NCI-H1105 (cell line): ENCODE measurements around the gene GPR162.
"Not testable (repeated sequence)": the region's sequence is repeated elsewhere in the genome, so short reads cannot be mapped to it uniquely, and the experiment has no call there.

ENCODE experiments used
- DNase-seq: peaks from one replicate; lab custom pipeline; 2025; lab: John Stamatoyannopoulos, UW

GPR162 gene

DNA sequence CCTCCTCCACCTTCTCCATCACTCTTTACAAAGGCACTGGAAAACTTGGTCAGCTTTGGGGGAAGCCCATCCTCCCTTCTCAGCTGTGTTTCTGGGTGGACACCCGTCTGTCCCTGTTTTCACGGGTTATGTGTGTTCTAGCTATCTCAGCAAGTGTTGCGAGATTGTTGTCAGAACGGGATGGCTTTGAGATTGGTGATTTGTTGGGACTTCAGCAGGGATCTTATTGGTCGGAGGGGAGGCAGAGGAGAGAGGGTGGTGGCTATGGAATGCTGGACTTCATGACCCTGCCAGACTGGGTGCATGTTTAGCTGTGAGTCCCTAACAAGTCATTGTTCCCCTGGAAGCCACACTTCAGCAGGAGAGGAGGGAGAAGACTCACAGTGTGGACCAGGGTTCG, 32.4 kb downstream of the GPR162 start:
- no peak for DNase-seq

DNA sequence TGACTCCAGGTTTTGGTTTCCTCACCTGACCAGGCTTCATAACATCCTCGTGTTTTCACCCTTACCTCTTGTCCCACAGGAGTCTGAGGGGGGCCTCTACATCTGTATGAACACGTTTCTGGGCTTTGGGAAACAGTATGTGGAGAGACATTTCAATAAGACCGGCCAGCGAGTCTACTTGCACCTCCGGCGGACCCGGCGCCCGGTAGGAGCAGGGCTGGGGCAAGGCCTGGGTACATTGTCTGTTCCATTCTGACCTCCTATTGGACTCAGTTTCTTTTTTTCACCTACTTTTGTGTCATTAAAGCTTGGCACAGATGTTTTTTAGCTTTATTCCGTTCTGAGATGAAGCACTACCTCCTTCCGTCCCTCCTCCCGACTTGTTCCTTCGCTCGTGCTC, 33.7 kb downstream of the GPR162 start:
- DNase-seq = no peak

DNA sequence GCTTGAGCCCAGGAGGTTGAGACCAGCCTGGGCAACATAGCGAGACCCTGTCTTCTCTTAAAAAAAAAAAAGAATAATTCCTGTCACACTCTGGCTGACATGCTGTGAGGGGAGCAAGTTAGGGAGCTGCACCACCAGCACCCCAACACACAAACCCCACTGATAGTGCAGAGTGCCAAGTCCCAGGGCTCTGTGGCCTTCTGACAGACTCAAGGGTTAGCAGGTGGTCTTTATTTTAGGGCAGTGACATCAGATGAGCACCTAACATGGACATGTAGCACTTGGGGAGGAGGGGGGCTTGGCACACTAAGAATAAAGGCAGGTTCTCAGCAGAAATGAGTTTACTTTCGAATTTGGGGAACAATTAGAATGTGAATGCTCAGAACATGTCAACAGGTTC, 37.2 kb downstream of the GPR162 start:
- DNase-seq = no peak

DNA sequence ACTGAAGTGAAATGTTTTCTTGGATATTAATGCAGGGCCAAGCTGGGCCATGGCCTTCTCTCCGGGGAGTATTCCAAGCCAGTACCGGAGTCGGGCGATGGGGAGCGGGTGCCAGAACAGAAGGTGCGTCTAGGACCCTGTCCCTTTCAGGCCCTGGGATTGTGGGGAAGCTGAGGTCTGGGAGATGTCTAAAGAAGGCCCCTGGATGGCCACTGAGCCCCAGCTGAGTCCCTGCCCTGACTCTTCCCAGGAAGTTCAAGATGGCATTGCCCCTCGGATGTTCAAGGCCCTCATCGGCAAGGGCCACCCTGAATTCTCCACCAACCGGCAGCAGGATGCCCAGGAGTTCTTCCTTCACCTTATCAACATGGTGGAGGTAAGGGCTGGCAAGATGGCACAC, 38.5 kb downstream of the GPR162 start:
- no peak for DNase-seq

DNA sequence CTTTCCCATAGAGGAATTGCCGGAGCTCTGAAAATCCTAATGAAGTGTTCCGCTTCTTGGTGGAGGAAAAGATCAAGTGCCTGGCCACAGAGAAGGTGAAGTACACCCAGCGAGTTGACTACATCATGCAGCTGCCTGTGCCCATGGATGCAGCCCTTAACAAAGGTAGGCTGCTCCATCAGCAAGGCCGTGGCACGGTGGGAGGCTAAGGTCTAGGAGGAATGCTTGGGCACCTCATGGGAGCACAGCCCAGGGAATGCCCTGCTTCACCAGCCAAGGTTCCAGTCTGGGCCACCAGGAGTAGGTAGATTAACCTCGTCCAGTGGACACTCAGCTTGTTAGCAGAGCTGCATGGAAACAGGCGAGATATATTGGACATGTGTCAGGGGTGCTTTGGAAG, 39.3 kb downstream of the GPR162 start:
- DNase-seq = no peak

DNA sequence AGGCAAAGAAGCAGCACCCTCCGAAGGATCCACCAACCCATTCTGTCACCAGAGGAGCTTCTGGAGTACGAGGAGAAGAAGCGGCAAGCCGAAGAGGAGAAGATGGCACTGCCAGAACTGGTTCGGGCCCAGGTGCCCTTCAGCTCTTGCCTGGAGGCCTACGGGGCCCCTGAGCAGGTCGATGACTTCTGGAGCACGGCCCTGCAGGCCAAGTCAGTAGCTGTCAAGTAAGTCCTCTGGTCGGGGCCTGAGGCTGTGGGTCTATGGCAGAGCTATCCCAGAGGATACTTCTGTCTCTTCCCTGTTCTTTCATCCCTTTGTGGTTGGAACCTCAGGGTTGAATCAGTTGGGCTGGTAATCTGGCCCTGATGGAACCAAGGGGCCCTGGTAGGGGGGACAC, 39.8 kb downstream of the GPR162 start:
- no peak for DNase-seq

DNA sequence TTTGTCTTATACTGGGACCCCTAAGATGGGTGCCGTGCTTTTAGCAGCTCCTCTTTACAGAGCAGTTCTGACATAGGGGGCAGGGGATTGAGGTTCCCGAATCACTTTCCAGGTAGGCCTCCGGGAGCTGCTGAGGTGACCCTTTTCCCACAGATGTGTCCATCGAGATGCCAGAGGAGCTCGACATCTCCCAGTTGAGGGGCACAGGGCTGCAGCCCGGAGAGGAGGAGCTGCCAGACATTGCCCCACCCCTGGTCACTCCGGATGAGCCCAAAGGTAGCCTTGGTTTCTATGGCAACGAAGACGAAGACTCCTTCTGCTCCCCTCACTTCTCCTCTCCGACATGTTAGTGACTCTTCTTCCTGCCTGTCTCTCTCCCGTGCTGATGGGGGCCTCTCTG, 41.4 kb downstream of the GPR162 start:
- DNase-seq = no peak

DNA sequence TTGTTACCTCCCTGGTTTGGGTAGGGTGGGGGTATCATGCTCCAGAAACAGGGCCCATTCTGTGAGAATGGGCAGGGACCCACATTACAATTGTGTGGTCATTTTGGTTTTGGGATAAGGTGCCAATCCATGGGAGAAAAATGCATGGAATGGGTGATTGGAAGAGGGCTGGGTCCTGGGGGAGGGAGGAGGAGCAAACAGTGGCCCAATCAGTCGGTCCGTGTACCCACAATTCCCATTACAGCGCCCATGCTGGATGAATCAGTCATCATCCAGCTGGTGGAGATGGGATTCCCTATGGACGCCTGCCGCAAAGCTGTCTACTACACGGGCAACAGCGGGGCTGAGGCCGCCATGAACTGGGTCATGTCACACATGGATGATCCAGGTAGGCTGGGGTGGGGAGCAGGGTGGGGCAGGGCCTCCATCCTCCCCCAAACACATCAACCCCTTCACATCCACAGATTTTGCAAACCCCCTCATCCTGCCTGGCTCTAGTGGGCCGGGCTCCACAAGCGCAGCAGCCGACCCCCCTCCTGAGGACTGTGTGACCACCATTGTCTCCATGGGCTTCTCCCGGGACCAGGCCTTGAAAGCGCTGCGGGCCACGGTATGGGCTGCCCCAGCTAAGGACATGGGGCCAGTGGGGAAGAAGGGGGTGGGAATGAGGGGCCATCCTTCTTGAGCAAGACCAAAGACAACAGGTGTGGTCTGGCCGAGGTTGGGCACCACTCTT, 42.1 kb downstream of the GPR162 start:
- no peak for DNase-seq

DNA sequence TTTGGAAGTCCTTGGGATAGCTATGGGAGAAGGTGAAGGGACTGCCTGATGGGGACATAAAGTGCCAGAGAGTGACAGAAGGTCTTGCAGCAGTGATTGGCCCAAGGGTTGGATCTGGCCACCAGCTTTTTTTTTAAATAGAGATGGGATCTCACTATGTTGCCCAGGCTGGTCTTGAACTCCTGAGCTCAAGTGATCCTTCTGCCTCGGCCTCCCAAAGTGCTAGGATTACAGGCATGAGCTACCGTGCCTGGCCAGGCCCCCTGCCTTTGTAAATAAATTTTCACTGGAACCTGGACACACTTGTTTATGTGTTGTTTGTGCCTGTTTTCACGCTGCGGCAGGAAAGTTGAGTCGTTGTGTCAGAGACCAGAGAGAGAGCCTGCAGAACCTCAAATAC, 43.7 kb downstream of the GPR162 start:
- not testable (repeated sequence) for DNase-seq

DNA sequence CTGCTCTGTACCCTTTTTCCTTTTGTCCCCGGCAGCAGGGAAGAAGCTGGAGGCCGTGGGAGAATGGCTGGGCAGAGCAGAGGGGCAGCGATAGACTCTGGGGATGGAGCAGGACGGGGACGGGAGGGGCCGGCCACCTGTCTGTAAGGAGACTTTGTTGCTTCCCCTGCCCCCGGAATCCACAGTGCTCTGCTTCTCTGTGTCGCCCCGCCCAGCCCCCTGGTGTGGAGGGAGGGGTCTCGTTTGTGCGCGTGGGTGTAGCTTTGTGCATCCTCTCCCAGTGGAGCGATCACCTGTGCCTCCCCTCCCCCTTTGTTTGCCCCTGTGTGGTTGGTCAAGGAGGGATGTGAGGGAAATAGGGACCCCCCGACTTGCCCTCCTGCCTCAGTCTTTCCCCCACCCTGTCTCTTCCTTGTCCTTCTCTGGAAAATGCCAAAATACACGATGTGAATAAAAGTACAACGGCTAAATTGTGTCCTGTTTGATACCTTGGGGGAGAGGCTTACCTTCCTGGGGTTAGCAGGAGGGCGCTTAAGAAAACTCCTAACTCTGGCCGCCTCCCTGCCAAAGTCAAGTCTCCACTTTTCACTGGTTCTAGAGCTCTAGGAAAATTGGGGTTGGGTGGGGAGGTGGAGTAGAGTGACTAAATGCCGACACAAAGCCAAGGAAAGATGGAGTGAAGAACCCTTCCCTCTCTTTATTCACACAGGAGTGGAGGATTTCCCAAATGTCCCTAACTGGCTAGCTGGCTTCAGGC, 44.7 kb downstream of the GPR162 start:
- no peak for DNase-seq

DNA sequence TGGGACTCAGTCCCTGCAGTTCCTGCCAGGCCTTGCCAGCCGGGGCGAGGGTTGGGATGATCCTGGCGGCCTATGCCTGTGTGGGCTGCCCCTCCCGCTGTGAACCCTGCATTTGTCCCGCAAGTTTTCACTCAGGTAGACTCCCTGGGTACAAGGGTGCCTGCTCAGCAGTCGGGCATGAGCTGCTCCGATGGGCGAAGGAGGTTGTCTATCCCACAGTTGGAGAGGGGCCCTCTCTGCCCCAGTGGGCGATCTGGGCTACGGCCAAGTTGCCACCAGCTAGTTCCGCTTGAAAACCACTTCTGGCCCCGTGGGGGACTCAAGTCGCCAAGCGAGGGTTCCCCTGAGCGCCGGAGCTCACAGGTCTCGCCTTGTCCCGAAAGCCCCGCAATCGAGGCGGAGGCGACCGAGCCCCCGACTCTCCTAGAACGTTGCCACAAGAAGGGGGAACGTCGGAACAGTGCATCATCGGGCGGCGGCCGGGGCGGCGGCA, 45.3 kb downstream of the GPR162 start:
- no peak for DNase-seq

DNA sequence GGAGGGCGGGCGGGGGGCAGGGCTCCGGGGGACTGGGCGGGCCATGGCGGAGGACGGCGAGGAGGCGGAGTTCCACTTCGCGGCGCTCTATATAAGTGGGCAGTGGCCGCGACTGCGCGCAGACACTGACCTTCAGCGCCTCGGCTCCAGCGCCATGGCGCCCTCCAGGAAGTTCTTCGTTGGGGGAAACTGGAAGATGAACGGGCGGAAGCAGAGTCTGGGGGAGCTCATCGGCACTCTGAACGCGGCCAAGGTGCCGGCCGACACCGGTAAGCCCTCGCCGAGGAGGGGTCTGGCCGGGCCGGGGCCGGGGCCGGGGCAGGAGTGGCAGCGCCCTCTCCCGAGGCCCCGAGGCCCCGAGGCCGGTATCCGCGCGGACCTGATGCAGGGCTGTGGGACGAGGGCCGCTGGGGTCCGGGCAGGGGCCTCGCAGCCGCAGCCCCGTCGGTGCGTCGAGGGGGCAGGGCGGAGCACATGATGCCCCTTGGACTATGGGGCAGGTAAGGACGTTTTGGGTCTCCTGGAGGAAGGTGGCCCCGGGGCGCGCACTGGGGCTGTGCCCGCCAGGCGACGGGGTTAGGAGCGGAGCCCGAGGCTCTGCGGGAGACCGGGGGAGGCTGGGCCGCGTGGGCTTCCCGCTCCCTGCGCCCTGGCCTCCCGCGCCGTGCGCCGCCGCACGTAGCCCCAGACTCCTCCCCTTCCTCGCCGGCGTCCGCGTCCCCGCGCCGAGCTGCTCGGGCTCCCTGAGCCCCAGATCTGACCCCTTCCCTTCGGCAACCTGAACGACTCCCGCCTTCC, 46.0 kb downstream of the GPR162 start, which contains the start of gene TPI1:
TSS of gene TPI1 (plus strand) at position 119 of the 798 bp plus-strand sequence. CDS start at position 155, 36 bp downstream.
- DNase-seq = peak; percentile 78

DNA sequence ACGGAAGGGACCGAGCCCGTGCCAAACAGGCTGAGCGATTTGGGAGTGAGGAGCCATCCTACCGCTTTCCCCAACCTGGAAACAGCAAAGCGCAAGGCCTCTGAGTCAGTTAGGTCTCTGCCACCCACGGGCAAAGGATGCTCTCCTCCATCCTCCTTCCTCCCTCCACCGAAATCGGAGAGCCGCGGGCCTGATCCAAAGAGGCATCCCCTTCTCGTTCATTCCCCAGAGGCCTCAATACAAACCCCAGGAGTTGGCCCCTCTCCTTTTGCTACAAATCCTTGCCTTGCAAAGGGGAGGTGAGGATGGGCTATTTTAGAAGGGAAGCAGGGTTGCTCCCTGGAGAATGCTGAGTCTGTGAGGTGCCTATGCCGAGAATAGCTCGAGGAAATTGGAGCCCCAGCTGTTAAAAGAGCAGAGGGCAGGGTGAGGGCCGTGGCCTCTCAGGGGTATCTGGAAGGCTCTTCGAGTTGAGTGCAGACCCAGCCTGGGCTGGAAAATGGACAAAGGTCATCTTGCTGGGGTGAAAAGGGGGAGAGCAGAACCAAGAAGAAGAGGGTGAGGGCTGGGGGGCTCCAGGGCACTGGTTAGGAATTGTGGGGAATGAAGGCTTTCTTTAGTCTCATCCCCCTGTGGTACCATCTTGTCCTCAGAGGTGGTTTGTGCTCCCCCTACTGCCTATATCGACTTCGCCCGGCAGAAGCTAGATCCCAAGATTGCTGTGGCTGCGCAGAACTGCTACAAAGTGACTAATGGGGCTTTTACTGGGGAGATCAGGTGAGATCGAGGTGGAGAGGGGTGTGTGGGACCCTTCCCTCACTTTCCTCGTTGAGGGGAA, 46.8 kb downstream of the GPR162 start:
- no peak for DNase-seq

DNA sequence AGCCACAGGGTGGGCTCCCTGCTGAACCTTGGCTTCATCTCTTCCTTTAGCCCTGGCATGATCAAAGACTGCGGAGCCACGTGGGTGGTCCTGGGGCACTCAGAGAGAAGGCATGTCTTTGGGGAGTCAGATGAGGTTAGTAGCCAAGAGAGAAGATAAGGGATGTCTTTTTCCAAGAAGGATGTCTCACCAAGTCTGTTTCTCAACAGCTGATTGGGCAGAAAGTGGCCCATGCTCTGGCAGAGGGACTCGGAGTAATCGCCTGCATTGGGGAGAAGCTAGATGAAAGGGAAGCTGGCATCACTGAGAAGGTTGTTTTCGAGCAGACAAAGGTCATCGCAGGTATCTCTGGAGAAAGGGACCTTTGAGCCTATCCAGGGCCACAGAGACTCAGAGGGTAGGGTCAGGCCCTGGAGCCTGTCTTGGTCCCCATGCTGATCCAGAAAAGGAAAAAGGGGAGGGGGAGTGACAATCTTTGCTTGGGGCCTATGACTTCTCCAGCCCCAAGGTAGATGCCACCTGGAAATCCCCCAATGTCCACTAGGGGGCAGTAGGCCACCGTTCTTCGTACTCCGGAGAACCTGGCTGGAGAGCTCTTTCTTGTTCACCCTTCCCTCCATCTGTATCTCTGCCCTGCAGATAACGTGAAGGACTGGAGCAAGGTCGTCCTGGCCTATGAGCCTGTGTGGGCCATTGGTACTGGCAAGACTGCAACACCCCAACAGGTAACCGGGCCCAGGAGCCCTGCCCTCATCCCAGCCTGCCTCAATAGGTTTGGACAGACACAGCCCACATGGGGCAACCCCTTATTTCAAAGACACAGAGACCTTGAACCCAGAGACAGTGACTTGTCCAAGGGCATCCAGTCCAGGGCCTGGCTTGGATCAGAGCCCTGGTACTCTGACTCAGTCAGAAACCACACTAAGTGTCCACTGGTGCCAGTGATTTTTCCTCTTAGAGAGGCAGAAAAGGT, 47.7 kb downstream of the GPR162 start:
- DNase-seq = peak; percentile 71

DNA sequence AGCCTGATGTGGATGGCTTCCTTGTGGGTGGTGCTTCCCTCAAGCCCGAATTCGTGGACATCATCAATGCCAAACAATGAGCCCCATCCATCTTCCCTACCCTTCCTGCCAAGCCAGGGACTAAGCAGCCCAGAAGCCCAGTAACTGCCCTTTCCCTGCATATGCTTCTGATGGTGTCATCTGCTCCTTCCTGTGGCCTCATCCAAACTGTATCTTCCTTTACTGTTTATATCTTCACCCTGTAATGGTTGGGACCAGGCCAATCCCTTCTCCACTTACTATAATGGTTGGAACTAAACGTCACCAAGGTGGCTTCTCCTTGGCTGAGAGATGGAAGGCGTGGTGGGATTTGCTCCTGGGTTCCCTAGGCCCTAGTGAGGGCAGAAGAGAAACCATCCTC, 48.7 kb downstream of the GPR162 start:
- DNase-seq = not testable (repeated sequence)

DNA sequence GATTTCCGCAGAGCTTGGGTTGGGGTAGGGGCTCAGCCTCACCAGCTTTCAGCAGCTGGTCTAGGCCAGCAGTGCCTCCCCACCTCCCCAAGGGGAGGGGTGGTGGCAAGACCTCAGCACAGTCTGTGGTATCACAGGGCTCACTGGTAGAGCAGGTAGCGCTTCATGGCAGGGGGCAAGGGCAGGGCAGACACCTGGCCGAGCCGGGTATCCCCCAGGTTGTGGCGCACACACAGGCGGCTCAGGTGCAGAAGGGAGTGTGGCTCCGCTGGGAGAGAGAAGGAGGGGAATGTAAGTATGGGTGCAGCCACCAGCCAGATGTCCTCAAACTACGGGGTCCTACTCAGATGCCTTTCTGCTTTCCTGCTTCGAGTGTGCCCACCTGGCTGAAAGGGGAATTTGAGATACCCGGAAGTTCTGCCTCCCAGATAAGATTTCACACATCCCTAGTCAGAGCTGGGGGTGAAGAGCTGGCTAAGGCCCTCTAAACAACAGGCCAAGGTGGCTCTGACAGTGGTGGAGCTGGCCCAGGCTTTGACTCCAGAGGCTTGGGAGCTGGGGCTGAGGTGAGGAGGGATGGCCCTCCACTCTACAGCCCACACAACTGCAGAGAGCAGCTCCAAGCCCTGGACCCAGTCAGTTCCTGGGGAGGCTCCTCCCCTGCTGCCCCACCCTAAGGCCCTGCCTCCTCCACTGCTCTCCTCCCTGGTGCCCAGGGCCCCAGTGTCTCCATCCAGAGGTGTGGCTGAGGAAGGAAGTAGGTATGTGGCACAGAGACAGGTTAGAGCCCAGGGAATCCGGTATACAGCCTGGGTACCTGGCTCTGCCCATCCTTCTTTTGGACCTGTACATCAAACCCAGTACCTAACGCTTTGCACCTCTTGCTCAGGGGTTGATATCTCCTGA, 49.7 kb downstream of the GPR162 start:
- DNase-seq = no peak

DNA sequence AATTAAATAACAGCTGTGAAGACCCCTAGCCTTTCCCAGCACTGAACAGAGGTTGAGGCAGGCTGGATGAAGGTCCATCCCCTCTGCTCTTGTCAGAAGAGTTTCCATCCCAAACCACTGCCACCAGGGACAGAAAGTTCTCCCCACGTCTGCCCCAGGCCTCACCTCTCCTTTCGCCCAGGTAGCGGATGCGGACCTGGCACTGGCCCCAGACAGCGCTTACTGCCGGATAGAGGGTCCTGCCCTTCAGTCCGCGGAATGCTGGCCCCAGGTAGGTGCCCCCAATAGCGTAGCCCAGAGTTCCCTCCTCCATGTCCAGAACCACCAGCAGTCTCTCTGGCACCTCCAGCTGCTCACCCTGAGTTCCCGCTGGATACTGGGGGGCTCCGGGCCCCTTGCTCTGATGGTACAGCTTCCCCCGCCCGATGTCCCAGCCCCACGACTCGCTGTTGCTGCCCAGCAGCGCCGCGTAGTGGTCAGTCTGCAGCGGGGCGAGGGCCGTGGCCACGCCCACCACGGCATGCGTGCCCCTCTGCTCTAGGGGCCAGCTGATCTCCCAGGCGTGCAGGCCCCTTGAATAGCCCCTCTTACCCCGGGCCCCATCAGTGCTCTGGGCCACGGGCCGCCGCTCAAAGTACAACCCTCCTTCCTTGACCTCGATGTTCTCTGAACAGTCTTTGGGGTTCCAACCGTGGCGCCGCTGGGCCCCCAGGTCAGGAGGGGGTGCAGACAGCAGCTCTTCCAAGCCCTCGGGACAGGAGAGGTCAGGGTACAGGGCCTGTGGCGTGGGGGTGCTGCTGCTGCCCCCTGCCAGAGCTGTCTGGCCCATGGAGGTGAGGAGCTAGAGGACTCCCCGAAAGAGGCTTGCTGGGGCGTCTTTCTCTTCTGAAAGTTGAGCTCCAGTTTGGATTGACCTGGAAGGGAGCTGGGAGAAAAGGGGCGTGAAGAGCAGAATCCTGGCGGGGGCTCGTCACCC, 50.7 kb downstream of the GPR162 start:
- peak; percentile 78 for DNase-seq
